ENCODE data around the gene PGGHG.
"Not testable (repeated sequence)": the region's sequence is repeated elsewhere in the genome, so short reads cannot be mapped to it uniquely, and the experiment has no call there.

PGGHG gene

GRCh38 chr11:313787-314553 is 25.0 kb downstream of the PGGHG start, which contains the start of gene IFITM1:
IFITM1 (plus strand) TSS chr11:314040; CDS start chr11:314171, 131 bp downstream.
- no peak for DNase-seq (ENCODE audit: low spot score)

DNA sequence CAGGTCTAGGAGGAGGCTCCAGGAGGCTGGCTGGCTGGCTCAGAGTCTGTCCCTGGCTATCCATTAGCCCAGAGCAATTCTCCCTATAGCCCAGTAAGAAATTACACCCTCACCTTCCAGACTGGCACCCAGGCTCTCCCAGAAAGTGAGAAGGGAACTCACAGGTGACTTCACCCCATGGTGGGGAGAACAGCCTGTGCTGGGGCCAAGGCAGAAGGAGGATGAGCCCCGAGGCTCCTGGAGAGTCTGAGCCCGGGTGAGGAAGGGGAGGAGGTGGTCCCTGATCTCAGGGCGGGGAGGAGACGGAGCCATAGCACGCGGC is 25.6 kb downstream of the PGGHG start:
- not testable (repeated sequence) for DNase-seq (ENCODE audit: low spot score)

GRCh38 chr11:315051-315481 is 26.1 kb downstream of the PGGHG start:
- no peak for DNase-seq (ENCODE audit: low spot score)

- DNase-seq (ENCODE audit: low spot score): no peak
Measured at GRCh38 chr11:315516-315994, 26.6 kb downstream of the PGGHG start.

DNA sequence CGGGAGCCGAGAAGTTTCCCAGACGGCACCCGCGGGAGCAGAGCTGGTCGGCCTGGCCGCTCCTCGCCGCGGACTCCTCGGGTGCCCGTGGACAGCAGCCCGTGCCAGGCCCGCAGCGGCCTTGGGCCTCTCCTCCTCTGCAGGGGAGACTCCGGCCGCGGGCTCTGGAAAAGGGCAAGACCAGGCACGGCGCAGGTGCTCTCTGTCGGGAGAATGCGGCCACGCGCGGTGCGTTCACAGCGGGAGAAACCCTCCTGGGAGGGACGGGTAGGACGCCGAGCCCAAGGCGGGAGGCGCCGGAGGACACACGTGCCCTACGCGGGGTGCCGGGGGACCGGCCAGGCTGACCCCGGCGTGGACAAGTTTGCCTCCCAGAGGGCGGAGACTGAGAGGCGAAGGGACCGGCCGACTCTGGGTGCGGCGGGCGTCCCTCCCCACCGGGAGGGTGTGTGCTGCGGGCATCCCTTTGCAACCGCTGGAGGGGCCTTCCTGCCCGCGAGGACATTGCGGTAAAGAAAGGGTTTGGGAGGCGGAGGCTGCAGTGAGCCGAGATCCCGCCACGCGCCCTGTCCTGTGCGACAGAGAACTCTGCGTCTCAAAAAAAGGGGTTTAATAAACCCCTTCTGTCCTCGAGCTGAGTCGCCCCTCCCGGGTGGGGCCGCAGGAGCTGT is 27.2 kb downstream of the PGGHG start:
- DNase-seq (ENCODE audit: low spot score): no peak

DNA sequence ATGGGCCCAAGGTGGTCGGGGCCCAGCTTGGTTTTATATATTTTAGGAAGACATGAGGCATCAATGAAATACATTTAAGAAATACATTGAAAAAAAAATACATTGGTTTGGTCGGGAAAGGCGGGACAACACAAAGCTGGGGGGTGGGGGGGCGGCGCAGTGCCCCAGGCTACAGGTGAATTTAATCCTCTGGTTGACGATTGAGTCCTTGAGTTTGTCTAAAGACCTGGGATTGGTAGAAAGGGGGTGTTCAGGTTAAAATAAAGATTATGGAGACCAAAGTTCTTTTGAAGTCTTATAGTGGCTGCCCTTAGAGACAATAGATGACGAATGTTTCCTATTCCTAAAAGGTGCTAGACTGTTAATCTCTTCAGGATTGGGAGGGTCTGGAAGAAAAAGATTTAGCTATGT is 28.0 kb downstream of the PGGHG start:
- no peak for DNase-seq (ENCODE audit: low spot score)

- not testable (repeated sequence) for DNase-seq (ENCODE audit: low spot score)
Measured at GRCh38 chr11:317668-318404, 28.9 kb downstream of the PGGHG start.

- not testable (repeated sequence) for DNase-seq (ENCODE audit: low spot score)
Measured at GRCh38 chr11:318405-319120, 29.6 kb downstream of the PGGHG start.

GRCh38 chr11:319121-319887 is 30.4 kb downstream of the PGGHG start:
- DNase-seq (ENCODE audit: low spot score): not testable (repeated sequence)

DNA sequence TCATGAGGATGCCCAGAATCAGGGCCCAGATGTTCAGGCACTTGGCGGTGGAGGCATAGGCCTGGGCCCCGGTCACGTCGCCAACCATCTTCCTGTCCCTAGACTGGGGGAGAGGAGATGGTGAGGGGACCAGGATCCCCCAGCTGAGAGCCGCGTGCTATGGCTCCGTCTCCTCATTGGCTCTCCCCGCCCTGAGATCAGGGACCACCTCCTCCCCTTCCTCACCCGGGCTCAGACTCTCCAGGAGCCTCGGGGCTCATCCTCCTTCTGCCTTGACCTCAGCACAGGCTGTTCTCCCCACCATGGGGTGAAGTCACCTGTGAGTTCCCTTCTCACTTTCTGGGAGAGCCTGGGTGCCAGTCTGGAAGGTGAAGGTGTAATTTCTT is 31.0 kb downstream of the PGGHG start:
- not testable (repeated sequence) for DNase-seq (ENCODE audit: low spot score)

DNA sequence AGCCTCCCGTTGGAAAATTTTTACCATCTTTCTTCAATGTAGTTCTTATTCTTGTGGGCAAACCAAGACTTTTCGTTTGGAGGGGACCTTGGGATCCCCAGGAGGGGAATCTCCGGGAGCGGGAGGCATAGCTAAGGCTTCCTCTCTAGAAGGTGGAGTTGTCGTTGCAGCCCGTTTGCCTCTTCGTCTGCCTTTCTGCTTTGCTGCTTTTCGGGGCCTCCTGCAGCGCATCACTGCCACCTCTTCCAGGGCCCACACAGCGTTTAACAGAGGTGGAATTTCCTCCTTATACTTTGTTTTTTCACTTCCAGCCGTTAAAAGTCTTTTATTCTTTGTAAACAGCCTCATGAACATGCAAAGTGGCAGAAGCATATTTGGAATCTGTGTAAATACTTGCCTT is 35.2 kb downstream of the PGGHG start:
- no peak for DNase-seq (ENCODE audit: low spot score)

GRCh38 chr11:324593-325517 is 35.9 kb downstream of the PGGHG start:
- DNase-seq (ENCODE audit: low spot score): not testable (repeated sequence)

- no peak for DNase-seq (ENCODE audit: low spot score)
Measured at GRCh38 chr11:325796-326591, 37.1 kb downstream of the PGGHG start.

DNA sequence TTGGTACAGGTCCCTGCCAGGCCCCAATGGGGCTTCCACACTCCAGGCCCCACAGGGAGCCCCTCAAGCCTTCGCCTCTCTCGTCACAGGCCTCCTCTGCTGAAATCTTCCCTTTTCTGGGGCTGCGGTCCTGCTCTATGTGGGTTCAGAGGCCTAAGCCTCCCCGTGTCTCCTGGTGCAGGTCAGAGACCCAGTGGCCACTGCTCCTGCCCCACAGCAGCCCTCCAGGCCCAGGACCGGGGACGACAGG is 37.6 kb downstream of the PGGHG start:
- DNase-seq (ENCODE audit: low spot score): no peak

GRCh38 chr11:326842-327580 is 38.1 kb downstream of the PGGHG start:
- no peak for DNase-seq (ENCODE audit: low spot score)

DNA sequence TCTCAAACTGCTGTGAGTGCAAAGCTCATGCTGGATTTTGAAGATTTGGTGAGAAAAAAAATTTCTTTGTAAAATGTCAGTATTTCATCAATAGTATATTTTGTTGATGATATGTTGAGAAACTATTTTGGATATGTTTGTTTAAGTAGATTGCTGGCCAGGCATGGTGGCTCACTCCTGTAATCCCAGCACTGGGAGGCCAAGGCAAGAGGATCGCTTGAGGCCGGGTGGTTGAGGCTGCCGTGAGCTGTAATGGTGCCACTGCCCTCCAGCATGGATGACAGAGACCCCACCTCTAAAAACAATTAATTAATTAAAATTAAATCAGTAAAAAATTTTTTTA is 38.6 kb downstream of the PGGHG start:
- DNase-seq (ENCODE audit: low spot score): no peak

DNA sequence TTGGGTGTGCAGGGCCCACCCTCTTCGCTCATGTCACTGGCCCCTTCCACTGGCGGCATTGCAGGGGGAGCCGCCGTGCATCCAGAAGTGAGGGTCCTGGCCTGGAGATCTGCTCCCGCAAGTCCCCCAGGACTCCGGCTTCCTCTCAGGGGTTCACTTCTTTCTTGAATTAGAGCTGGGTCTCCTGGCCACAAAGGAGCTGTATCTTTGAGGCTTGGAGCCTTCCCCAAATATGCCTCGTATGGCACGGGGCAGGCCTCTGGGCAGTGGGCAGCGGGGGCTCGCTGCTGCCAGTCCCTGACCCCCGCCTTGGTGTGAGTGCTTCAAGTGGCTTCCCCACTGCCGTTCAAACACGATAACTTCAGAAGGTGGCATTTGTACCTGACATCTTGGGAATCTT is 39.1 kb downstream of the PGGHG start:
- no peak for DNase-seq (ENCODE audit: low spot score)

GRCh38 chr11:328516-329100 is 39.7 kb downstream of the PGGHG start:
- not testable (repeated sequence) for DNase-seq (ENCODE audit: low spot score)

GRCh38 chr11:329886-330253 is 40.9 kb downstream of the PGGHG start:
- DNase-seq (ENCODE audit: low spot score): no peak

All from hematopoietic multipotent progenitor cell treated with erythropoietin and hydrocortisone succinate and interleukin-3 and kit ligand, for 17 days (in vitro differentiated cells).